NB4 (cell line): Measurements from ENCODE around the gene PHYHIPL.

ENCODE experiments used
- CTCF ChIP-seq: IDR thresholded peaks from one replicate; pipeline ENCODE4 v1.5.1; 2012; ENCODE audit warnings: low read depth, low read length
- MYC ChIP-seq: IDR thresholded peaks from 2 replicates; pipeline ENCODE4 v1.6.1; 2011; ENCODE audit warnings: low read depth, low read length
- POLR2A ChIP-seq: IDR thresholded peaks from 2 replicates; pipeline ENCODE4 v1.6.1; 2011; ENCODE audit warnings: mild to moderate bottlenecking; ENCODE audit not compliant: insufficient read length; ENCODE audit errors: extremely low read depth
- TF ChIP-seq, protein P1 (sequence below): IDR thresholded peaks from 2 replicates; pipeline ENCODE4 v1.6.1; 2011; ENCODE audit warnings: low read depth, low read length

- TF ChIP-seq CTCF = no peak
- TF ChIP-seq, protein P1, sequence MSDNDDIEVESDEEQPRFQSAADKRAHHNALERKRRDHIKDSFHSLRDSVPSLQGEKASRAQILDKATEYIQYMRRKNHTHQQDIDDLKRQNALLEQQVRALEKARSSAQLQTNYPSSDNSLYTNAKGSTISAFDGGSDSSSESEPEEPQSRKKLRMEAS = no peak
- TF ChIP-seq POLR2A = no peak
- TF ChIP-seq MYC = no peak
These were observed 61.3 kb downstream of the PHYHIPL start for GRCh38 chr10:59237775-59238174.
